Spleen (tissue), 11 donors: ENCODE results near the gene FBXO7. TPM values are rescaled to one million over a fixed set of nuclear protein-coding genes. Genes with fewer than 3 reads are reported as not detected.

Experiments used
- DNase-seq: peaks from one replicate; pipeline ENCODE4 v3.0.0-alpha.2; 2020
- H3K27ac ChIP-seq, 8 donors: fragments of 200-600 bp; sonication (generic) in 7 of 8; 1 replicate in 4 of 8; 2 replicates in 4 of 8; pipeline versions ENCODE4 v1.5.0 to v1.8.0; 2016 to 2021; ENCODE audit warnings: inconsistent platforms in 4 of 8, mild to moderate bottlenecking in 4 of 8, moderate library complexity in 1 of 8
- H3K27me3 ChIP-seq, 7 donors: fragments of 200-600 bp; sonication (generic) in 6 of 7; replicated peaks in 1 of 7; 1 replicate in 4 of 7; 2 replicates in 3 of 7; pipeline versions ENCODE4 v1.5.0 to v1.8.0; 2016 to 2021; ENCODE audit warnings: inconsistent platforms in 3 of 7, mild to moderate bottlenecking in 1 of 7
- H3K36me3 ChIP-seq, 6 donors: fragments of 200-600 bp; sonication (generic) in 5 of 6; 1 replicate in 4 of 6; 2 replicates in 2 of 6; pipeline versions ENCODE4 v1.5.0 to v1.8.0; 2016 to 2021; ENCODE audit warnings: inconsistent platforms in 2 of 6
- H3K4me1 ChIP-seq, 6 donors: fragments of 200-600 bp; sonication (generic) in 5 of 6; 1 replicate in 3 of 6; 2 replicates in 3 of 6; pipeline versions ENCODE4 v1.5.0 to v1.8.0; 2016 to 2021; ENCODE audit warnings: inconsistent platforms in 3 of 6
- H3K4me3 ChIP-seq, 8 donors: fragments of 200-600 bp; sonication (generic) in 7 of 8; 1 replicate in 4 of 8; 2 replicates in 4 of 8; pipeline versions ENCODE4 v1.5.0 to v1.8.0; 2016 to 2021; ENCODE audit warnings: inconsistent platforms in 4 of 8, mild to moderate bottlenecking in 4 of 8, moderate library complexity in 2 of 8
- H3K9me3 ChIP-seq, 8 donors: fragments of 200-600 bp; sonication (generic) in 7 of 8; 1 replicate in 4 of 8; 2 replicates in 4 of 8; pipeline versions ENCODE4 v1.5.0 to v1.8.0; 2016 to 2021; ENCODE audit warnings: inconsistent platforms in 4 of 8
- POLR2A ChIP-seq, 3 donors: fragments of 450-650 bp; IDR thresholded peaks; one replicate each; pipeline ENCODE4 v1.5.1; 2017; ENCODE audit warnings: antibody characterized with exemption in 3 of 3, mild to moderate bottlenecking in 1 of 3
- POLR2AphosphoS5 ChIP-seq, 3 donors: sonication (generic); formaldehyde crosslinking; IDR thresholded peaks; one replicate each; pipeline ENCODE4 v1.5.1; 2017; ENCODE audit warnings: antibody characterized with exemption in 3 of 3
- WGBS, 5 donors: extraction: QIAGEN DNeasy Blood & Tissue Kit in 3 of 5; methylation state at CpG; one replicate each; pipeline versions ENCODE4 v1.1.5 to v1.1.7; 2013 to 2018; 5-methylcytosine and 5-hydroxymethylcytosine counted together
- intact Hi-C: fragments of 100-400 bp; cut with DNase I; formaldehyde crosslinking; loops from one replicate; pipeline ENCODE4 v1.15.0; 2023; ENCODE audit warnings: low total_unique reads
- polyA plus RNA-seq, 3 donors: library from polyadenylated mRNA; stranded (reverse); fragments of 200-250 nt; gene quantifications; one replicate each; pipeline ENCODE4 v1.2.1, GENCODE V29; 2013
- total RNA-seq, 7 donors: library from RNA; depleted of rRNA in 3 of 7; stranded (reverse); fragments of >200 nt in 3 of 7; fragmentation: NEBNext Ultra II Directional in 4 of 7; extraction: Animal tissue kit (Norgen Biotek cat#: 25700) in 4 of 7; gene quantifications; one replicate each; pipeline versions ENCODE4 v1.1.0 to v1.2.1, GENCODE V29; 2016 to 2021
- TF ChIP-seq, protein P1 (sequence below), 11 experiments: fragments of 200-600 bp in 7 of 11; fragments of 450-650 bp in 4 of 11; sonication (generic) in 4 of 11; IDR thresholded peaks in 8 of 11; conservative IDR thresholded peaks in 3 of 11; 1 replicate in 7 of 11; 2 replicates in 4 of 11; pipeline versions ENCODE4 v1.4.0 to v1.8.0; 2016 to 2021; ENCODE audit warnings: antibody characterized with exemption in 11 of 11, inconsistent platforms in 4 of 11, mild to moderate bottlenecking in 1 of 11
- donor health status: healthy with polysubstance abuse.
- donor health status: DM: no; HTN: no; CAD: no; lungs with moderate emphysema.
- donor health status: DM: no; HTN: no; CAD: no.
- donor health status: Bipolar disorder and iron deficiency.
- donor health status: healthy.
- donor health status: DM: no; HTN: no; CAD: no.
- donor health status: DM: yes; HTN: yes; CAD: no.

The FBXO7 gene
- total and polyA plus RNA-seq, 10 donors = 55.9 to 151 (median 103) TPM

DNA sequence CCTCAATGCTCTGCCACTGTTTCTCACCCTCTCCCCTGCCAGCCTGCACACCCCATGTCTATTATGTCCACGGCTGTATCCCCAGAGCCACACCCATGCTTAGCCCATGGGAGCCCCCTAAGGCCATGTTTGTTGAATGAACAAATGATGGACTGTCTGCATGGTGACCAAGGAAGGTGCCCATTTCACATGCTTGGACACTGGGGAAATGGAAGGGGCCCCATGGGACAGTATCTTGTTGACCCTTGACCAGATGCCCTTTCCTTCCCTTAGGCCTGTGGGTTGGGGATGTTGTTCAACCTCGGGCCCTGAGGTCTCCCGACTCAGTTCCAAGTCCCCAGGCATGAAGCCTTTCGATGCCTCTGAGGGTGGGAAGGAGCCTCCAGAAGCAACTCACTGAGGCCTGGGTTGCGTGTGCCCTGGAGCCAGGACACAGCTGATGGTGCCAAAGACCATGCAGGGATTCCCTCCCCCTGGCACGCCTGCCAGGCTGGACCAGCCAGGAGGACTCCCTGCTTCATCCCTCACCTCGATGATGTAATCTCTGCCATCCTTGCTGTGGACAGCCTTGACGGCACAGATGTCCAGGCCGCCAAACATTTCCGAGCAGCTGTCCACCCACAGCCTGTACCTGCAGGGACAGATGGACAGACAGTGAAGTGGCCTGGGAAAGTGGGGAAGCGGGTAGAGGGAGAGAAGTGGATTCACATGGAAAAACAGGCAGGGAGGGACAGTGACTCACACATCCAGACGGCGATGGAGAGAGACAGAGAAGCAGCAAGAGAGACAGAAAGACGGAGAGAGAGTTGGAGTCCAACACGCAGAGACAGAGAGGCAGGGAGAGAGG, 58.9 kb downstream of the FBXO7 start:
- Histone ChIP-seq H3K27me3 (peaks cover 0 to 24% (median 0%) of the 10 kb centered on the region in 7 donors), H3K4me1 (peaks cover 5 to 59% (median 24%) of the 10 kb centered on the region in 6 donors), H3K4me3 (no peak overlapping the region), H3K36me3 (no peaks in the 10 kb centered on the region), H3K27ac (peak overlapping the region in 6 of 8 donors; percentile 67 to 90 (median 80)), H3K9me3 (no peaks in the 10 kb centered on the region)
- TF ChIP-seq POLR2AphosphoS5 (IDR thresholded peaks at IDR 0.05) = no peak
- TF ChIP-seq, protein P1, sequence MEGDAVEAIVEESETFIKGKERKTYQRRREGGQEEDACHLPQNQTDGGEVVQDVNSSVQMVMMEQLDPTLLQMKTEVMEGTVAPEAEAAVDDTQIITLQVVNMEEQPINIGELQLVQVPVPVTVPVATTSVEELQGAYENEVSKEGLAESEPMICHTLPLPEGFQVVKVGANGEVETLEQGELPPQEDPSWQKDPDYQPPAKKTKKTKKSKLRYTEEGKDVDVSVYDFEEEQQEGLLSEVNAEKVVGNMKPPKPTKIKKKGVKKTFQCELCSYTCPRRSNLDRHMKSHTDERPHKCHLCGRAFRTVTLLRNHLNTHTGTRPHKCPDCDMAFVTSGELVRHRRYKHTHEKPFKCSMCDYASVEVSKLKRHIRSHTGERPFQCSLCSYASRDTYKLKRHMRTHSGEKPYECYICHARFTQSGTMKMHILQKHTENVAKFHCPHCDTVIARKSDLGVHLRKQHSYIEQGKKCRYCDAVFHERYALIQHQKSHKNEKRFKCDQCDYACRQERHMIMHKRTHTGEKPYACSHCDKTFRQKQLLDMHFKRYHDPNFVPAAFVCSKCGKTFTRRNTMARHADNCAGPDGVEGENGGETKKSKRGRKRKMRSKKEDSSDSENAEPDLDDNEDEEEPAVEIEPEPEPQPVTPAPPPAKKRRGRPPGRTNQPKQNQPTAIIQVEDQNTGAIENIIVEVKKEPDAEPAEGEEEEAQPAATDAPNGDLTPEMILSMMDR (IDR thresholded peaks at IDR 0.05 in 8 of 11, conservative IDR thresholded peaks at IDR 0.05 in 3 of 11) = no peak
- TF ChIP-seq POLR2A (IDR thresholded peaks at IDR 0.05) = no peak
- DNase-seq = no peak
- intact Hi-C loops = no loop called here
- WGBS, 5 donors = 82 to 88% (median 84%) methylated on average over 10 to 15 of the region's 15 CpGs

DNA sequence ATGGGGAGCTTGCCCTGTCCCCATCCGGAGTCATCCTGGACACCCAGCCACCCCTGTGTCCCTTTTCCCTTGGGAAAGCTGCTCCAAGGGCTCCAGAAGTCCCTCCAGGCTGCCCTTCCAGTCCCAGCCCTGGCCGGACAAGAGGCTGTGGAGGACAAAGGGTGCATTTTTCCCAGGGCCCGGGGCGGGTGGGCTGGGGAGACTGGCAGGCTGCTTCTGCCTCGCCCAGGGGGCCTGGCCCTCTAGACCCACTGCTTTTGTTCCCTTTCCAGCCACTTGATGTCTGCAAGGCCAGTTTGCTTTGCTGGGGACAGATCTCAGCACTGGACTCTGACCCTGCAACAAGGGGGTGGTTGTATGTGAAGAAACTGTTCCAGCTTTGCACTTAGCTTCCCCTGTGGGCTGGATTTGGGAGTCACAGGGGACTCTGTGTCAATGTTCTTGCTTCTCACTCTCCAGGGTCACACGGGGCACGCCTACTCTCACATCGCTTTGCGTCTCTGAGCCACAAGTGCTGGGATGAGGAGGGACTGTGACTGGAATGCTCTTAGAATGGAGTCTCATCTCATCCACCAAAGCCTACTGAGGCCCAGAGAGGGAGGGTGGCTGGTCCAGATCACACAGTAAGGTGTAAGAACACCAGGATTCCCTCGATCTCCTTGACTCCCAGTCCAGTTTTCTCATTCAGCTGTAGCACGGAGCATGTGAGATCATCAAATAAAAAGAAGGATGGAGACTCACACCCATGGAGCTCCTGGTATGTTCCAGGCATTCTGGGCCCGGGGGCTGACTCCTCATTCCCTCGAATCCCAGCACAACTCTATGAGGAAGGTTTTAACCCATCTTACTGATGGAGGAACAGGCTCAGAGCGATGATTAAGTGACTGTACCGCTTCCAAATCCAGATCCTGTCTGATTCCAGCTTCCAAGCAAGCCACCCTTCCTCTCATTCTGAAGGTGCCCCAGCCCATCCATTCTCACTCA, 59.9 kb downstream of the FBXO7 start:
- WGBS, 5 donors = 77 to 81% (median 79%) methylated on average over 14 to 15 of the region's 15 CpGs
- Histone ChIP-seq H3K27ac (peak overlapping the region in 7 of 8 donors; percentile 51 to 90 (median 76)), H3K4me3 (no peak overlapping the region), H3K4me1 (peaks cover 3 to 52% (median 16%) of the 10 kb centered on the region in 6 donors), H3K27me3 (peaks cover 0 to 16% (median 0%) of the 10 kb centered on the region in 7 donors), H3K36me3 (no peaks in the 10 kb centered on the region), H3K9me3 (no peaks in the 10 kb centered on the region)
- intact Hi-C loops = no loop called here
- no peak for DNase-seq
- TF ChIP-seq POLR2AphosphoS5 (IDR thresholded peaks at IDR 0.05) (peak; percentile 29 to 65 (median 56)), POLR2A (IDR thresholded peaks at IDR 0.05) (no peak)
- TF ChIP-seq, protein P1 (IDR thresholded peaks at IDR 0.05 in 8 of 11, conservative IDR thresholded peaks at IDR 0.05 in 3 of 11) = peak in 1 of 11 experiments; percentile 8

DNA sequence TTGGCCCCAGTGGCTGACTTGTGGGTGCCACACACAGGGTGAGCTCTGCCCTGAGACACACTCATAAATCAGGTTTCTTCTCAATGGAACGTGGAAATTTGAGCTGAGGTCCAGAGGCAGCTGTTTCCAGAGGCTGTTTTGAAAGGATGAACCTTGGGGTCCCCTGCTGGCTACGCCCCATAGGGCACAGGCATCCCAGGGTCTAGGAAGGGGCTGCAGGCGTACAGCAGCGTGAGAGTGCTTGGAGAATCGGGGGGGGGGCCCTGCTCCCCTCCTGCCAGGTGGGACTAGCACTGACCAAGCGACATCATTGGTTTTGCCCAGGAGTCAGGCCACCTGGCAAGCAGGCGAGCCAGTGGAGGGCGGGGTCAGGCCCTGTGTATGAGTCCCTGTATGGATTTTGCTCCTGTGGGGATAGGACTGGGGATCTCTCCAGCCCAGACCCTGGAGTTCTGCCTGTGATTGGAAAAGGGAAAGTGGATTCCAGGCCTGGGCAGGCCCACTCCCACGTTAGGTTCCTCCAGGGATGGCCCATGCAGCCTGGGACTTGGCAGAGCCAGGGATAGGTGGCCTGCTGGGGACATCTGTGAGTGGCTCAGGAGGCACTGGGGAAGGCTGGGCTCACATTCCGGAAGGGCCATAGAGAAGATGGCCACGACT, 61.0 kb downstream of the FBXO7 start:
- Histone ChIP-seq H3K27me3 (peaks cover 0 to 9% (median 0%) of the 10 kb centered on the region in 7 donors), H3K9me3 (no peaks in the 10 kb centered on the region), H3K4me1 (peaks cover 3 to 51% (median 11%) of the 10 kb centered on the region in 6 donors), H3K4me3 (no peak overlapping the region), H3K36me3 (no peaks in the 10 kb centered on the region), H3K27ac (peak overlapping the region in 2 of 8 donors; percentile 85 to 90)
- WGBS, 5 donors = 78 to 89% (median 82%) methylated on average over 11 of the region's 11 CpGs
- no peak for DNase-seq
- TF ChIP-seq POLR2A (IDR thresholded peaks at IDR 0.05) = no peak
- no peak for TF ChIP-seq POLR2AphosphoS5 (IDR thresholded peaks at IDR 0.05)
- TF ChIP-seq, protein P1 (IDR thresholded peaks at IDR 0.05 in 8 of 11, conservative IDR thresholded peaks at IDR 0.05 in 3 of 11) = no peak
- intact Hi-C loops = no loop called here
